A549 (cell line): Measurements from ENCODE around the gene AFF1. TPM values are rescaled to one million over a fixed set of nuclear protein-coding genes. Genes with fewer than 3 reads are reported as not detected.

Source experiments
- ATAC-seq, 2 experiments: fragments of 200-7000 bp in 1 of 2; fragments of >200 bp in 1 of 2; cut with Nextera tagmentation in 1 of 2; cut with Tn5 transposase in 1 of 2; 3 replicates each; pipeline versions ENCODE4 v1.8.0 to v1.9.1; 2018 to 2020; ENCODE audit warnings: mild to moderate bottlenecking in 1 of 2, moderate library complexity in 1 of 2
- CTCF ChIA-PET: fragments of 300-600 bp; sonication (Branson Sonifier 250); formaldehyde crosslinking; extraction: SDS; loops from one replicate; lab custom pipeline; 2021; ENCODE audit warnings: antibody characterized with exemption, inconsistent platforms; lab: Yijun Ruan, JAX
- POLR2A ChIA-PET: fragments of 350-600 bp; formaldehyde crosslinking; extraction: SDS; loops from one replicate; lab custom pipeline; 2021; ENCODE audit warnings: antibody characterized with exemption, inconsistent platforms; lab: Yijun Ruan, JAX
- DNase-seq, 2 experiments: peaks; one replicate each; pipeline versions ENCODE4 v3.0.0 to v3.0.0-alpha.2; 2011 to 2016; ENCODE audit warnings: low read depth in 1 of 2, low spot score in 1 of 2
- FAIRE-seq: peaks from 2 replicates; lab custom pipeline; 2011; peaks lifted over from hg19 to GRCh38; lab: Jason Lieb, UNC
- H3K27ac ChIP-seq, 2 experiments: fragments of >200 bp; sonication (Bioruptor Twin); formaldehyde crosslinking; 3 replicates each; pipeline ENCODE4 v1.5.1; 2016 to 2017
- H3K4me1 ChIP-seq: fragments of >200 bp; sonication (Bioruptor Twin); formaldehyde crosslinking; 3 replicates; pipeline ENCODE4 v1.6.1; 2016
- H3K4me2 ChIP-seq: fragments of >200 bp; sonication (Bioruptor Twin); formaldehyde crosslinking; 3 replicates; pipeline ENCODE4 v1.6.1; 2016
- H3K4me3 ChIP-seq: fragments of >200 bp; sonication (Bioruptor Twin); formaldehyde crosslinking; 3 replicates; pipeline ENCODE4 v1.5.1; 2016
- H3K9me3 ChIP-seq: fragments of >200 bp; sonication (Bioruptor Twin); formaldehyde crosslinking; 3 replicates; pipeline ENCODE4 v1.6.1; 2016
- CBX2 ChIP-seq: fragments of 200-600 bp; sonication (generic); IDR thresholded peaks from 2 replicates; pipeline ENCODE4 v1.6.1; 2016; ENCODE audit warnings: low read depth, mild to moderate bottlenecking, borderline replicate concordance
- CEBPB ChIP-seq, 2 experiments: fragments of >200 bp in 1 of 2; sonication (Bioruptor Twin) in 1 of 2; formaldehyde crosslinking in 1 of 2; IDR thresholded peaks; 2 replicates each; pipeline ENCODE4 v1.6.1; 2012 to 2016
- CHD2 ChIP-seq: fragments of 150-350 bp; IDR thresholded peaks from 2 replicates; pipeline ENCODE4 v1.6.1; 2014; ENCODE audit warnings: low read length; ENCODE audit not compliant: partially characterized antibody
- CHD4 ChIP-seq: fragments of 200-600 bp; sonication (generic); IDR thresholded peaks from 2 replicates; pipeline ENCODE4 v1.6.1; 2016; ENCODE audit warnings: antibody characterized with exemption, mild to moderate bottlenecking, borderline replicate concordance
- EHF ChIP-seq: fragments of 250-450 bp; sonication (Bioruptor Pico); IDR thresholded peaks from 2 replicates; pipeline ENCODE4 v1.5.0; 2020; ENCODE audit warnings: mild to moderate bottlenecking
- EHMT2 ChIP-seq: fragments of 200-600 bp; sonication (generic); IDR thresholded peaks from 2 replicates; pipeline ENCODE4 v1.6.1; 2016; ENCODE audit warnings: antibody characterized with exemption, low read depth, mild to moderate bottlenecking, moderate library complexity
- EP300 ChIP-seq, 2 experiments: fragments of >200 bp; sonication (Bioruptor Twin); formaldehyde crosslinking; IDR thresholded peaks; 2 replicates in 1 of 2; 3 replicates in 1 of 2; pipeline ENCODE4 v1.6.1; 2016 to 2017
- FOSB ChIP-seq: fragments of 250-450 bp; sonication (Bioruptor Pico); IDR thresholded peaks from 2 replicates; pipeline ENCODE4 v1.5.0; 2020; ENCODE audit warnings: mild to moderate bottlenecking, moderate library complexity
- FOSL2 ChIP-seq, 2 experiments: fragments of 450-650 bp in 1 of 2; fragments of >200 bp in 1 of 2; sonication (Bioruptor Twin) in 1 of 2; formaldehyde crosslinking; IDR thresholded peaks; 2 replicates each; pipeline versions ENCODE4 v1.5.0 to v1.6.1; 2016 to 2020; ENCODE audit warnings: mild to moderate bottlenecking in 1 of 2, moderate library complexity in 1 of 2
- FOXS1 ChIP-seq: fragments of 250-450 bp; sonication (Bioruptor Pico); IDR thresholded peaks from 2 replicates; pipeline ENCODE4 v1.5.0; 2020; ENCODE audit warnings: mild to moderate bottlenecking, moderate library complexity
- HOXA7 ChIP-seq: fragments of 250-450 bp; sonication (Bioruptor Pico); IDR thresholded peaks from 2 replicates; pipeline ENCODE4 v1.5.0; 2020; ENCODE audit warnings: mild to moderate bottlenecking, moderate library complexity
- JUN ChIP-seq, 2 experiments: fragments of >200 bp; sonication (Bioruptor Twin); formaldehyde crosslinking; IDR thresholded peaks; 2 replicates in 1 of 2; 3 replicates in 1 of 2; pipeline ENCODE4 v1.6.1; 2016 to 2017
- JUNB ChIP-seq: fragments of >200 bp; sonication (Bioruptor Twin); formaldehyde crosslinking; IDR thresholded peaks from 2 replicates; pipeline ENCODE4 v1.6.1; 2016
- KDM1A ChIP-seq: fragments of 200-600 bp; sonication (generic); IDR thresholded peaks from 2 replicates; pipeline ENCODE4 v1.6.1; 2016; ENCODE audit warnings: low read depth, mild to moderate bottlenecking
- KDM5A ChIP-seq: fragments of 200-600 bp; sonication (generic); IDR thresholded peaks from 2 replicates; pipeline ENCODE4 v1.6.1; 2016; ENCODE audit warnings: antibody characterized with exemption, mild to moderate bottlenecking
- MAZ ChIP-seq: fragments of 150-350 bp; IDR thresholded peaks from 2 replicates; pipeline ENCODE4 v1.6.1; 2014; ENCODE audit warnings: antibody characterized with exemption, low read depth, low read length, borderline replicate concordance
- NFE2L2 ChIP-seq: fragments of 150-350 bp; conservative IDR thresholded peaks from 2 replicates; pipeline ENCODE4 v1.6.1; 2014; ENCODE audit warnings: low read length
- NPAS2 ChIP-seq: fragments of 250-450 bp; sonication (Bioruptor Pico); IDR thresholded peaks from 2 replicates; pipeline ENCODE4 v1.8.0; 2022; ENCODE audit warnings: mild to moderate bottlenecking, moderate library complexity, borderline replicate concordance
- NR3C1 ChIP-seq: fragments of >200 bp; sonication (Bioruptor Twin); formaldehyde crosslinking; IDR thresholded peaks from 3 replicates; pipeline ENCODE4 v1.6.1; 2017
- PHF8 ChIP-seq: fragments of 200-600 bp; sonication (generic); IDR thresholded peaks from 2 replicates; pipeline ENCODE4 v1.6.1; 2016; ENCODE audit warnings: low read depth, mild to moderate bottlenecking, antibody characterized with exemption, moderate library complexity, borderline replicate concordance
- POLR2A ChIP-seq: IDR thresholded peaks from 2 replicates; pipeline ENCODE4 v1.6.1; 2012; ENCODE audit warnings: mild to moderate bottlenecking, low read length
- RAD21 ChIP-seq, 2 experiments: fragments of >200 bp in 1 of 2; sonication (Bioruptor Twin) in 1 of 2; formaldehyde crosslinking in 1 of 2; IDR thresholded peaks in 1 of 2; conservative IDR thresholded peaks in 1 of 2; 2 replicates in 1 of 2; 3 replicates in 1 of 2; pipeline ENCODE4 v1.6.1; 2012 to 2018; ENCODE audit warnings: inconsistent platforms in 1 of 2
- RCOR1 ChIP-seq: fragments of 150-350 bp; IDR thresholded peaks from 2 replicates; pipeline ENCODE4 v1.6.1; 2014; ENCODE audit warnings: antibody characterized with exemption, low read length, low read depth
- SMC3 ChIP-seq: fragments of >200 bp; sonication (Bioruptor Twin); formaldehyde crosslinking; IDR thresholded peaks from 3 replicates; pipeline ENCODE4 v1.6.1; 2018; ENCODE audit warnings: inconsistent platforms
- SREBF2 ChIP-seq: fragments of 450-650 bp; IDR thresholded peaks from 2 replicates; pipeline ENCODE4 v1.6.1; 2014; ENCODE audit warnings: mild to moderate bottlenecking, moderate library complexity
- WGBS: methylation state at CpG from one replicate; pipeline ENCODE4 v1.1.6; 2017; ENCODE audit errors: missing lambda C conversion rate; 5-methylcytosine and 5-hydroxymethylcytosine counted together
- polyA plus RNA-seq, 4 experiments: library from polyadenylated mRNA; depleted of rRNA in 3 of 4; stranded (reverse); fragments of >200 nt; fragmentation: RNase III in 1 of 4; extraction: RNeasy Plus Mini Kit Qiagen cat#74134 plus additional on column Dnase treatment in 1 of 4; gene quantifications; 2 replicates in 3 of 4; 3 replicates in 1 of 4; pipeline ENCODE4 v1.2.3, GENCODE V29; 2011 to 2017
- TF ChIP-seq, protein P1 (sequence below): fragments of >200 bp; sonication (Bioruptor Twin); formaldehyde crosslinking; IDR thresholded peaks from 3 replicates; pipeline ENCODE4 v1.6.1; 2016
- TF ChIP-seq, protein P2 (sequence below): fragments of 450-650 bp; IDR thresholded peaks from 2 replicates; pipeline ENCODE4 v1.6.1; 2014; ENCODE audit warnings: antibody characterized with exemption
- TF ChIP-seq, protein P3 (sequence below): fragments of >200 bp; sonication (Bioruptor Twin); formaldehyde crosslinking; IDR thresholded peaks from 2 replicates; pipeline ENCODE4 v1.6.1; 2016

AFF1 gene
- polyA plus RNA-seq, 2 of the 4 experiments (the other 2 are of a cell fraction): 13.7 to 15.4 TPM

DNA sequence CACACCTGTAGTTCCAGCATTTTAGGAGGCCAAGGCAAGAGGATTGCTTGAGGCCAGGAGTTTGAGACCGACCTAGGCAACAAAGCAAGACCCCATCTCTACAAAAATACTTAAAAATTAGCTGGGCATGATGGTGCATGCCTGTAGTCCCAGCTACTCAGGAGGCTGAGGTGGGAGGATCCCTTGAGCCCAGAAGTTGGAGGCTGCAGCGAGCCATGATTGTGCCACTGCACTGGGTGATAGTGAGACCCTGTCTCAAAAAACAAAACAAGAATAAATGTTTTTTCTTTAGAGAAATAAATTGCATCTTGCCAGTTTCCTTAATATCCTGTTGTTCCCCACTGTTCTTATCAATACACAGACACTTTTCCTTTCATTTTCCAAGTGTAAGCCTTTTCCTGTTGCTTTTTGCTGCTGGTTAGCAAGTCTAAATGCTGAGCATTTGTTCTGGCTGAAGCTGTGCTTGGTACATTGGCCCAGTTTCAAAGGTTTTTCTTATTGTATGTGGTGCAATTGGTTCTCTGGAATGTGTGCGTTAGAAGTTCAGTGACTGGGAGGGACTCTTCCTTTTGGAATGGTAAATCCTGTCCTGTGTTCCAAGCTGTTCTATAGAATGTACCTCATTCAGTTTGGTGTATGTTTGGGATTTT lies 98.2 kb downstream of the AFF1 start:
- CTCF ChIA-PET: interaction anchor here (0.9 kb wide), 1 partner anchor 21 kb away, joined by 3 read pairs; no protein-coding TSS in a partner anchor
- no peak for DNase-seq
- H3K4me3 ChIP-seq: no peak overlapping the region

DNA sequence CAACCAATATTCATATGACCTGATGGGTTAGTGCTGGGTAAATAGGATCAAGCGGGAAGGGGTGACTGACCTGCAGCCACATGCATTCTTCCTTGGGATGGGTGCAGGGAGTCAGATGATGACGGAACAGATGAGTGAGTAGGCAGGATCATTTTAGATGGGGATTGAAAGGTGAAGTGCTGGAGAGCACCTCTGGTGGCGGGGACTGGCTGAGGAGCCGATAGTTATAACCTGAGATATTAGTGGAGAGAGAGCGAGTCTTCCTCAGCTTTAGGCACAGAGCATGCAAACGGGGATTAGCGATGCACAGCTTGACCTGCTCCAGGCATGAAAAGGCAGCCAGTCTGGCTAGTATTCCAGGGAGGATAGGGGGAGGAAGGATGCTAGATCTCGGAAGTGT lies 99.1 kb downstream of the AFF1 start:
- Histone ChIP-seq H3K27ac (peak overlapping the region in 1 of 2 experiments; percentile 42; a peak in 2 of 6 replicates), H3K4me1 (peaks cover 76% of the 10 kb centered on the region), H3K4me2 (peak overlapping the region; percentile 48; the same call in 2 of the 3 replicates), H3K9me3 (no peaks in the 10 kb centered on the region), H3K4me3 (no peak overlapping the region)
- DNase-seq (no peak), ATAC-seq (peak; percentile 20 to 32; a peak in 1 of 6 replicates), FAIRE-seq (no peak)
- ChIA-PET CTCF (interaction anchor here (0.6 kb wide), 1 partner anchor 12 kb away, joined by 5 read pairs; no protein-coding TSS in a partner anchor), POLR2A (no interaction called here)
- 89% methylated on average over 8 of the region's 8 CpGs for WGBS
- TF ChIP-seq SMC3 (no peak), FOSL2 (IDR thresholded peaks at IDR 0.05) (no peak), FOSL2 (CRISPR knock-in tag; IDR thresholded peaks at IDR 0.05) (no peak), CHD4 (no peak), FOXS1 (CRISPR knock-in tag) (no peak), CBX2 (no peak), EHF (CRISPR knock-in tag) (no peak), RCOR1 (no peak), RAD21 (conservative IDR thresholded peaks at IDR 0.05 in 1 of 2, IDR thresholded peaks at IDR 0.05 in 1 of 2) (no peak), NFE2L2 (no peak)

More for the DNA sequence above, 98.2 kb downstream of the AFF1 start:
- FAIRE-seq (no peak), ATAC-seq (no peak; a peak in 1 of 6 replicates)
- TF ChIP-seq JUNB: no peak
- TF ChIP-seq, protein P1, sequence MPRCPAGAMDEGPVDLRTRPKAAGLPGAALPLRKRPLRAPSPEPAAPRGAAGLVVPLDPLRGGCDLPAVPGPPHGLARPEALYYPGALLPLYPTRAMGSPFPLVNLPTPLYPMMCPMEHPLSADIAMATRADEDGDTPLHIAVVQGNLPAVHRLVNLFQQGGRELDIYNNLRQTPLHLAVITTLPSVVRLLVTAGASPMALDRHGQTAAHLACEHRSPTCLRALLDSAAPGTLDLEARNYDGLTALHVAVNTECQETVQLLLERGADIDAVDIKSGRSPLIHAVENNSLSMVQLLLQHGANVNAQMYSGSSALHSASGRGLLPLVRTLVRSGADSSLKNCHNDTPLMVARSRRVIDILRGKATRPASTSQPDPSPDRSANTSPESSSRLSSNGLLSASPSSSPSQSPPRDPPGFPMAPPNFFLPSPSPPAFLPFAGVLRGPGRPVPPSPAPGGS: no peak
- no peak for TF ChIP-seq POLR2A
- no peak for TF ChIP-seq NPAS2 (CRISPR knock-in tag)
- TF ChIP-seq CEBPB (IDR thresholded peaks at IDR 0.05): no peak
- no peak for TF ChIP-seq SREBF2
- TF ChIP-seq FOSB (CRISPR knock-in tag): no peak
- no peak for TF ChIP-seq EHMT2
- TF ChIP-seq CHD2: no peak
- Histone ChIP-seq H3K4me1 (peaks cover 68% of the 10 kb centered on the region), H3K9me3 (no peaks in the 10 kb centered on the region), H3K4me2 (peak overlapping the region; percentile 48), H3K27ac (peak overlapping the region; percentile 17 to 19; a peak in 2 of 6 replicates)
- WGBS: 69% methylated on average over 3 of the region's 3 CpGs
- POLR2A ChIA-PET: no interaction called here

DNA sequence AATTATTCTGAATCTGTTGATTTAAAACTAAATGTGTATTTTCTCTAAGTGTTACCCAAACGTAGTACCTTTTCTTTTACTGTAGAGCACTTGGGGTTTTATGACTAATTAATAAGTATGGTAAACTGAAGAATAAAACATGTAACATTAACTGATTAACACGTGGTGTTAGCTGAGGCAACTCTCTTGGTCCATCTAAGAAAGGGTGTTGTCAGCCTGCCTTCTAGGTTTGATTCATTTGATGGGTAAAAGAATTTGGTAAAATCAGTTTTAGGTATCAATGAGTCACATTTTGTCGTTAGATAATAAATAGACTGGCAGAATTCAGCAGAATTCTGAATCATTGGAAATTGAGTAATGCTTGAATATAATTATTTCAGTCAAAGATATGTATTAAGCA lies 99.7 kb downstream of the AFF1 start:
- ATAC-seq (no peak), DNase-seq (no peak), FAIRE-seq (no peak)
- 60% methylated on average over 3 of the region's 3 CpGs for WGBS
- Histone ChIP-seq H3K4me2 (0 out of 3 replicates have a peak overlapping the region, but pooled peaks have one; percentile 15), H3K4me1 (peaks cover 80% of the 10 kb centered on the region), H3K27ac (no peak overlapping the region), H3K4me3 (no peak overlapping the region), H3K9me3 (no peaks in the 10 kb centered on the region)
- POLR2A ChIA-PET: no interaction called here
- TF ChIP-seq KDM5A: no peak
- no peak for TF ChIP-seq CBX2
- TF ChIP-seq KDM1A: no peak
- TF ChIP-seq PHF8: no peak
- no peak for TF ChIP-seq EHMT2
- no peak for TF ChIP-seq EP300 (IDR thresholded peaks at IDR 0.05)
- no peak for TF ChIP-seq CHD2
- no peak for TF ChIP-seq RCOR1
- TF ChIP-seq, protein P2, sequence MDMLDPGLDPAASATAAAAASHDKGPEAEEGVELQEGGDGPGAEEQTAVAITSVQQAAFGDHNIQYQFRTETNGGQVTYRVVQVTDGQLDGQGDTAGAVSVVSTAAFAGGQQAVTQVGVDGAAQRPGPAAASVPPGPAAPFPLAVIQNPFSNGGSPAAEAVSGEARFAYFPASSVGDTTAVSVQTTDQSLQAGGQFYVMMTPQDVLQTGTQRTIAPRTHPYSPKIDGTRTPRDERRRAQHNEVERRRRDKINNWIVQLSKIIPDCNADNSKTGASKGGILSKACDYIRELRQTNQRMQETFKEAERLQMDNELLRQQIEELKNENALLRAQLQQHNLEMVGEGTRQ: no peak
- no peak for TF ChIP-seq NR3C1
- no peak for TF ChIP-seq CEBPB (IDR thresholded peaks at IDR 0.05)
- no peak for TF ChIP-seq MAZ
- no peak for TF ChIP-seq JUNB
- no peak for TF ChIP-seq JUN (IDR thresholded peaks at IDR 0.05)
- TF ChIP-seq HOXA7 (CRISPR knock-in tag): no peak
- TF ChIP-seq, protein P3, sequence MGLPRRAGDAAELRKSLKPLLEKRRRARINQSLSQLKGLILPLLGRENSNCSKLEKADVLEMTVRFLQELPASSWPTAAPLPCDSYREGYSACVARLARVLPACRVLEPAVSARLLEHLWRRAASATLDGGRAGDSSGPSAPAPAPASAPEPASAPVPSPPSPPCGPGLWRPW: no peak
- TF ChIP-seq POLR2A: no peak
- CTCF ChIA-PET: interaction anchor here (0.6 kb wide), 1 partner anchor 13 kb away, joined by 5 read pairs; no protein-coding TSS in a partner anchor
